HCEC 1CT (cell line): ENCODE measurements around the gene EPN2.

Experiments
- DNase-seq: peaks from one replicate; pipeline ENCODE4 v3.0.0-alpha.2; 2017

Gene EPN2

GRCh38 chr17:19296786-19297778, 59.9 kb downstream of the EPN2 start:
- no peak for DNase-seq

- no peak for DNase-seq
Measured at GRCh38 chr17:19298569-19299213, 61.5 kb downstream of the EPN2 start.

- DNase-seq = no peak
Measured at GRCh38 chr17:19299214-19299747, 62.1 kb downstream of the EPN2 start.

GRCh38 chr17:19299866-19300265, 62.7 kb downstream of the EPN2 start:
- DNase-seq = no peak

GRCh38 chr17:19301274-19301951, 64.2 kb downstream of the EPN2 start:
- no peak for DNase-seq

- DNase-seq = no peak
Measured at GRCh38 chr17:19301973-19302372, 64.8 kb downstream of the EPN2 start.

GRCh38 chr17:19302791-19303331, 65.7 kb downstream of the EPN2 start:
- DNase-seq = no peak

- no peak for DNase-seq
Measured at GRCh38 chr17:19303367-19303776, 66.2 kb downstream of the EPN2 start.

- peak; percentile 68 for DNase-seq
Measured at GRCh38 chr17:19304209-19304608, 67.0 kb downstream of the EPN2 start.

GRCh38 chr17:19304751-19305150, 67.6 kb downstream of the EPN2 start:
- no peak for DNase-seq

GRCh38 chr17:19305256-19305655, 68.1 kb downstream of the EPN2 start:
- DNase-seq = no peak

- no peak for DNase-seq
Measured at GRCh38 chr17:19305761-19306159, 68.6 kb downstream of the EPN2 start.

GRCh38 chr17:19306160-19307111, 69.3 kb downstream of the EPN2 start:
- no peak for DNase-seq

- no peak for DNase-seq
Measured at GRCh38 chr17:19307521-19307920, 70.4 kb downstream of the EPN2 start.

GRCh38 chr17:19308398-19308797, 71.2 kb downstream of the EPN2 start:
- DNase-seq = no peak

- no peak for DNase-seq
Measured at GRCh38 chr17:19309701-19310100, 72.5 kb downstream of the EPN2 start.

- DNase-seq = no peak
Measured at GRCh38 chr17:19310151-19310550, 73.0 kb downstream of the EPN2 start.

GRCh38 chr17:19311016-19311415, 73.8 kb downstream of the EPN2 start:
- no peak for DNase-seq

GRCh38 chr17:19311421-19312215, 74.5 kb downstream of the EPN2 start:
- DNase-seq = no peak

GRCh38 chr17:19312406-19312805, 75.2 kb downstream of the EPN2 start:
- DNase-seq = no peak
